Stimulated activated naive CD8-positive, alpha-beta T cell treated with anti-CD3 and anti-CD28 coated beads, Interleukin-15, Interleukin-2, amounts not matched to agents 100 ng/mL and 50 ng/mL, for 24 hours (primary cell): Measurements from ENCODE around the gene LRIG1.

ENCODE experiments used
- H3K27ac Mint-ChIP-seq: one replicate; pipeline ENCODE4 v1.8.0; 2021; ENCODE audit warnings: mild to moderate bottlenecking, mixed read lengths
- H3K27me3 Mint-ChIP-seq: one replicate; pipeline ENCODE4 v1.8.0; 2021; ENCODE audit warnings: mixed read lengths
- H3K36me3 Mint-ChIP-seq: one replicate; pipeline ENCODE4 v1.8.0; 2021; ENCODE audit warnings: low read depth, mixed read lengths
- H3K4me1 Mint-ChIP-seq: one replicate; pipeline ENCODE4 v1.8.0; 2021; ENCODE audit warnings: low read depth, mixed read lengths
- H3K4me3 Mint-ChIP-seq: one replicate; pipeline ENCODE4 v1.8.0; 2021; ENCODE audit warnings: mild to moderate bottlenecking, mixed read lengths
- H3K9me3 Mint-ChIP-seq: one replicate; pipeline ENCODE4 v1.8.0; 2021; ENCODE audit warnings: mixed read lengths

LRIG1 gene

GRCh38 chr3:66438046-66438445 is 62.8 kb downstream of the LRIG1 start:
- H3K4me1 Mint-ChIP-seq = peaks cover 34% of the 10 kb centered on the region
- H3K4me3 Mint-ChIP-seq = no peak overlapping the region
- H3K27me3 Mint-ChIP-seq = no peaks in the 10 kb centered on the region
- peaks cover 5% of the 10 kb centered on the region for H3K36me3 Mint-ChIP-seq
- H3K27ac Mint-ChIP-seq = no peak overlapping the region
- no peaks in the 10 kb centered on the region for H3K9me3 Mint-ChIP-seq

- Mint-ChIP-seq H3K36me3 (peaks cover 5% of the 10 kb centered on the region), H3K27me3 (no peaks in the 10 kb centered on the region), H3K4me1 (peaks cover 34% of the 10 kb centered on the region), H3K27ac (no peak overlapping the region), H3K4me3 (no peak overlapping the region), H3K9me3 (no peaks in the 10 kb centered on the region)
These were observed 63.4 kb downstream of the LRIG1 start for GRCh38 chr3:66437341-66437929.

DNA sequence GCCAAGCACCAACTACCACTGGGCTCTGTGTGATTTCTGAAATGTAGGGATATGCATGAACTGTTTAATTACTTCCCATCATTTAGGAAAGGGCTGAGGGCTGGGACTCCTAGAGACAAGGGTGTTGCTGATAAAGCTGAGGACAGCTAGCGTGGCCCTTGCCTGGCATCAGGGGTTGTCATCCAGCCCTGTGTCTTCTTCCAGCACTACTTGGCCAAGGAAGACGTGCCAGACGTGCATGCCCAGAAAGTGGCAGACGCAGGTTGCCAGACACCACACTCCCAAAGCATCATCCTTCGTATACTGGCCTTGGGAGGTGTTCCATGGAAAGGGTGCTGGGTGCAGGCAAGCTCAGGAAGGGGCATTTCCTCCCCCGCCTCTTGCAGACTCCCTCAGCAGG is 64.8 kb downstream of the LRIG1 start:
- peaks cover 30% of the 10 kb centered on the region for H3K4me1 Mint-ChIP-seq
- no peaks in the 10 kb centered on the region for H3K27me3 Mint-ChIP-seq
- H3K9me3 Mint-ChIP-seq = no peaks in the 10 kb centered on the region
- no peak overlapping the region for H3K27ac Mint-ChIP-seq
- no peaks in the 10 kb centered on the region for H3K36me3 Mint-ChIP-seq
- no peak overlapping the region for H3K4me3 Mint-ChIP-seq

GRCh38 chr3:66434726-66435125 is 66.1 kb downstream of the LRIG1 start:
- H3K27ac Mint-ChIP-seq = no peak overlapping the region
- no peaks in the 10 kb centered on the region for H3K27me3 Mint-ChIP-seq
- H3K4me1 Mint-ChIP-seq = peaks cover 17% of the 10 kb centered on the region
- no peaks in the 10 kb centered on the region for H3K9me3 Mint-ChIP-seq
- no peak overlapping the region for H3K4me3 Mint-ChIP-seq
- H3K36me3 Mint-ChIP-seq = no peaks in the 10 kb centered on the region

DNA sequence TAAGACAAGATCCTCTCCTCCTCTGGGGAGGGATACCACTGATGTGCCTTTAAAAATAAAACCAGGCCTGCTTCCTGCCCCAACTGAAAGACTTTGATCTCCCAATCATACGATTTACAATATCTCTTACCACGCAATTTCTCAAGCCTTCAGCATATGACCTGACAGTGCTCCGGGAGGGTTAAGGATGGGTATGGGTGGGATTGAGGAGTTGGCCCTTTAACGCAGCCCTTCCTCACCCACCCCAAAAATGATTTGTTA is 67.4 kb downstream of the LRIG1 start:
- no peaks in the 10 kb centered on the region for H3K36me3 Mint-ChIP-seq
- no peak overlapping the region for H3K27ac Mint-ChIP-seq
- no peaks in the 10 kb centered on the region for H3K27me3 Mint-ChIP-seq
- no peak overlapping the region for H3K4me3 Mint-ChIP-seq
- H3K4me1 Mint-ChIP-seq = peaks cover 8% of the 10 kb centered on the region
- no peaks in the 10 kb centered on the region for H3K9me3 Mint-ChIP-seq

DNA sequence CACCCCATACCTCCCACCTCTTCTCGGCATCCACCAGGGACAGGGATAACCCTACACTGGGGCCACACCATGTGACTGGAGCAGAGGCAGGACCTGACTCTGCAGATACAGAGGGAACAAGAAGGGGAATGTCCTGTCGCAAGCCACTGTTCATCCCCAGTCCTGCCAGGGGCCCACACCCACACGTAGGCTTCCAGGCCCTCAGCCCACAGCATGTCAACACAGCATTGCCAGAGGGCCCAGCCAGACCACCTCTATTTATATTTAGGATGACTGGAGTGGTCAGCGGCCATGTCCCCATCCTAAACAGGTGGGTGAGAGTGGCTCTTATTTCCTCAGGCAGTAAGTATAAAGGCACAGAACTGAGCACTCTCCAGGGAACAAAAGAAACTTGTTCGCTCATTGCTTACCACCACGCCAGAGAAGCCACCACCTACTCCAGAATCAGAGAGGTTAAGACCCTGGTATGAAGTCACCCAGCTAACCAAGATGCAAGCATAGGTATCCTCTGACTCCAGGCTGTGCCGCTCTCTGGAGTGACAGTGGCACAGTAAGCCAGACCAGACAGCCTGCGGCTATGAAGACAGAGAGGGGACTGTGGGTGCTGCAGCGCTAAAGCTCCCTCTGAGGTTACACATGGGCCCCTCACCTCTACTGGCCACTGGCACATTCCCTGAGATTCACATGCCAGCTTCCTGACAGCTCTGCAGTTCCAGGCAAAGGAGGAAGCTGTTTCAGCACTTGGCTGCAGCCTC is 67.9 kb downstream of the LRIG1 start:
- Mint-ChIP-seq H3K4me3 (no peak overlapping the region), H3K9me3 (no peaks in the 10 kb centered on the region), H3K4me1 (peaks cover 8% of the 10 kb centered on the region), H3K27ac (no peak overlapping the region), H3K36me3 (no peaks in the 10 kb centered on the region), H3K27me3 (no peaks in the 10 kb centered on the region)

DNA sequence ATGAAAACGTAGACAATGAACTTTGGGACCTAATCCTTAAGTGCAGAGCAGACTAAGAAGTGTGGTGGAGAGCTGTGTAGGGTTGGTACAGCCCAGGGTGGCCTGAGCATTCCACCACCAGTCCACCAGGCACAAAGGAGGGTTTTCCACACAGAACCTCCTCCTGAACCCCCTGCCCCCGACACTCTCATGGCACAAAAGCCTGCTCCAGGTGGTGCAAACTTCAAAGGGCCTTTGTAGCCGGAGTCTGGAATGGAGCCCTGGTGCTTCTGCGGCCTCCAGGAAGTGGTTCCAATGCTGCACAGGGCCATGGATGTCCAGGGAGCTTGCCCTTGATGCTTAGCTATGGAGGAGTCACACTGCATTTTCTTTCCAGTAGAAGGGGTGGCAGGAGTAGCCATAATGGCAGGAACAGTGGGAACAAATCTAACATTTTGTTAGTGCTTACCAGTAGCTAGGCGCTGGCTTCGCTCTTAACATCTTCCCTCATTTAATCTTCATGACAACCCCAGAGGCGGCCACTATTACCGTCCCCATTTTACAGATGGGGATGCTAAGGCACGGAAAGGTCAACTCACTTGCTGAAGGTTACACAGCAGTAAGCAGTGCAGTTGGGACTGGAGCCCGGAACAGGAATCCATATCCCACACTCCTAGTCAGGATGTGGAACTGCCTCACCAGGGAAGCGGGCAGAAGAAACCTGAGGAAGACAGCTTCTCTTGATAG is 68.6 kb downstream of the LRIG1 start:
- no peaks in the 10 kb centered on the region for H3K27me3 Mint-ChIP-seq
- peaks cover 8% of the 10 kb centered on the region for H3K4me1 Mint-ChIP-seq
- H3K9me3 Mint-ChIP-seq = no peaks in the 10 kb centered on the region
- H3K4me3 Mint-ChIP-seq = no peak overlapping the region
- H3K36me3 Mint-ChIP-seq = no peaks in the 10 kb centered on the region
- H3K27ac Mint-ChIP-seq = no peak overlapping the region

- peaks cover 9% of the 10 kb centered on the region for H3K4me1 Mint-ChIP-seq
- no peak overlapping the region for H3K27ac Mint-ChIP-seq
- no peak overlapping the region for H3K4me3 Mint-ChIP-seq
These were observed 69.3 kb downstream of the LRIG1 start for GRCh38 chr3:66431494-66431893.

GRCh38 chr3:66430876-66431275 is 69.9 kb downstream of the LRIG1 start:
- Mint-ChIP-seq H3K27me3 (no peaks in the 10 kb centered on the region), H3K4me3 (no peak overlapping the region), H3K36me3 (no peaks in the 10 kb centered on the region), H3K4me1 (peaks cover 12% of the 10 kb centered on the region), H3K27ac (no peak overlapping the region), H3K9me3 (no peaks in the 10 kb centered on the region)

More at GRCh38 chr3:66431494-66431893, 69.3 kb downstream of the LRIG1 start:
- Mint-ChIP-seq H3K27me3 (no peaks in the 10 kb centered on the region), H3K9me3 (no peaks in the 10 kb centered on the region), H3K36me3 (no peaks in the 10 kb centered on the region)

DNA sequence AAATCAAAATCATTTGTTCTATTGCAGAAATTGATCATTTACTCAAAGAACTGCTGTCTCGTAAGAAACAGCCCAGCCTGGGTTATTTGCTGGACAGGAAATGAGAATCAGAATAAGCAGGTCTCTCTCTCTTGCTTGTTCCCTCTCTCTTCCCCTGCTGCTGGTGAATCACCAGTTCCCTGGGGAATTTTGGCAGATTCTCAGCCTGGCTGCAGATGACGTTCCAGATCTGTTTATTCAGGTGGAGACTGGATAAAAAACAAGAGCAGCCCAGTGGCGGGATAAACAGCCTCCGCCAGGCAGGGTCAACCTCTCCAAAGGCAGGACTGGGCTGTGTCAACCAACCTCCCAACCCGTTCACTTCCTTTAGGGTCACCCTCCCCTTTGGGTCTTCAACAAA is 72.1 kb downstream of the LRIG1 start:
- H3K4me3 Mint-ChIP-seq = no peak overlapping the region
- no peaks in the 10 kb centered on the region for H3K27me3 Mint-ChIP-seq
- peaks cover under 1% of the 10 kb centered on the region for H3K36me3 Mint-ChIP-seq
- H3K27ac Mint-ChIP-seq = no peak overlapping the region
- peaks cover 12% of the 10 kb centered on the region for H3K4me1 Mint-ChIP-seq
- H3K9me3 Mint-ChIP-seq = no peaks in the 10 kb centered on the region

DNA sequence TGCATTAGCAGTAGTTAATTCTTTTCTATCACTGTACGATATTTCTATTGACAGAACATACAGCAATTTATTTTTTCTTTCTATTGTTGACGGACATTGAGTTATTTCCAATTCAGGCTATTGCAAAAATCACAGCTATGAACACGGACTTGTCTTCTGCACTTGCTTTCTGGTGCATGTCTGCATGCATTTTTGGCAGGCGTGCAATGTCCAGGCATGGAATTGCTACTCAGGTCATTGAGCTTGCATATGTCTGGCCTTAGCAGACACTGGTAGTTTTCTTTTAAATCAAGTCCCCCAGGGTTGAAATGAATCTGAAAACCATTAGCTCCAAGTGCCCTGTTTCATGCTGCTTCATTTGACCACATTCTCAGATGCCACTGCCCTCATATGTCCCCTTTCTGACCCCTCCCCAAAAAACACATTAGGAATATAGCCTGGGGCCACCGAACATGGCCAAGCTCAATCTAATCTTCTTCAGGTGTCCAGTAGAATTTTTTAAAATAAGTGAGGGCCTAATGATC is 72.8 kb downstream of the LRIG1 start:
- peaks cover 4% of the 10 kb centered on the region for H3K36me3 Mint-ChIP-seq
- no peaks in the 10 kb centered on the region for H3K27me3 Mint-ChIP-seq
- H3K4me3 Mint-ChIP-seq = no peak overlapping the region
- peaks cover 8% of the 10 kb centered on the region for H3K4me1 Mint-ChIP-seq
- H3K27ac Mint-ChIP-seq = no peak overlapping the region
- H3K9me3 Mint-ChIP-seq = no peaks in the 10 kb centered on the region

DNA sequence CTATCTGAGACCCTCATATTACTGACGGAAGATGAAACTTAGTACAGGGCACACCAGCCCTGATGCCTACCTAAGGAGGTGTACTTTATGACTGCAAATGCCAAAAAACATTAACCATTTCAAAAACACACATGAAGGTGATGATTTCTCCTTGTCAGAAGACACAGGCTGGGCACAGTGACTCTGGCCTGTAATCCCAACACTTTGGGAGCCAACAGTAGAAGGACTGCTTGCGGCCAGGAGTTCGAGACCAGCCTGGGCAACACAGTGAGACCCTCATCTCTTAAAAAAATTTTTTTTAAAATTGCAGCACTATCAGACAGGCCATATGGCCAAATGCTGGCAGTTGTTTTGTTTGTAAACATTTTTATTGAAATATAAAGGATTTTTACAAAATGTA is 73.5 kb downstream of the LRIG1 start:
- peaks cover 4% of the 10 kb centered on the region for H3K9me3 Mint-ChIP-seq
- peaks cover 9% of the 10 kb centered on the region for H3K36me3 Mint-ChIP-seq
- no peak overlapping the region for H3K4me3 Mint-ChIP-seq
- H3K27me3 Mint-ChIP-seq = no peaks in the 10 kb centered on the region
- H3K27ac Mint-ChIP-seq = no peak overlapping the region
- peaks cover 8% of the 10 kb centered on the region for H3K4me1 Mint-ChIP-seq

- Mint-ChIP-seq H3K9me3 (peaks cover 9% of the 10 kb centered on the region), H3K27me3 (no peaks in the 10 kb centered on the region), H3K27ac (no peak overlapping the region), H3K4me3 (no peak overlapping the region), H3K4me1 (peaks cover 8% of the 10 kb centered on the region), H3K36me3 (peaks cover 19% of the 10 kb centered on the region)
These were observed 74.7 kb downstream of the LRIG1 start for GRCh38 chr3:66426135-66426534.

DNA sequence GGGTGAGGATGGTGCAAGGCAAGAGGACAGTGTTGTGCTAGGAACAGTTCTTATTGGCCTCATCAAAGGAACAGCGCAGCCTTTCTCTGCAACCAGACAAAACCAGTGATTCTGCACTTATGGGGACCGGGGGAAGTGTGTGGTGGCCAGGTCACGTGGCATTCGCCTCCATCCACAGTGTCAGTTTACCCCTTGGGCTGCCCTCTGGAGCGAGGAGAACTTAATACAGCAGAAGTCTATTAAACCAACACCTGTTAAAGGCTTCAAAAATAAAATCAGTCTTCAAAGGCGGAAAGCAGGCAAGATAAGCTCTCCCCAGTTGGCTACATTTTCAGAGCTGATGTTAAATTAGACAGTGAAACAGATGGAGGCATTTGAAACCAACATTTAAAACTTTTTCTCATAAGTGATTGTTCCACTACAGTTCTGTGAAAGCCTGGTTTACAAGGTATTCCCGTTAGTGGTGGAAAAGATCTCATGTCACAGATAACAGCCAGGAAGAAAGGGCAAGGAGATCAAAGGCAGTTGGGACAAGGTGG is 75.2 kb downstream of the LRIG1 start:
- Mint-ChIP-seq H3K4me3 (no peak overlapping the region), H3K36me3 (peaks cover 24% of the 10 kb centered on the region), H3K27ac (no peak overlapping the region), H3K9me3 (peaks cover 10% of the 10 kb centered on the region), H3K4me1 (peaks cover 8% of the 10 kb centered on the region), H3K27me3 (no peaks in the 10 kb centered on the region)

- Mint-ChIP-seq H3K9me3 (peaks cover 15% of the 10 kb centered on the region), H3K4me3 (no peak overlapping the region), H3K4me1 (peaks cover 9% of the 10 kb centered on the region), H3K36me3 (peaks cover 30% of the 10 kb centered on the region), H3K27ac (no peak overlapping the region), H3K27me3 (no peaks in the 10 kb centered on the region)
These were observed 75.8 kb downstream of the LRIG1 start for GRCh38 chr3:66425032-66425431.
